GM18498 (cell line): ENCODE measurements around the gene PIK3CB.
A peak's percentile ranks its signal among the peaks of the same experiment; 100 is the strongest.

Source experiments
- ATAC-seq: cut with Tn5 transposase; IDR thresholded peaks from one replicate; pipeline ENCODE4 v1.9.1; 2021; ENCODE audit warnings: mild to moderate bottlenecking, moderate library complexity; ENCODE audit not compliant: unreplicated experiment

PIK3CB gene

GRCh38 chr3:138834596-138835396 is at the start of gene PIK3CB:
PIK3CB (minus strand) TSS chr3:138834928; CDS start chr3:138759343, 75,585 bp downstream.
- peak; percentile 95 for ATAC-seq

- ATAC-seq: no peak
Measured at GRCh38 chr3:138881233-138881632, 46.5 kb upstream of the PIK3CB start.

- no peak for ATAC-seq
Measured at GRCh38 chr3:138879541-138880380, 45.0 kb upstream of the PIK3CB start.

GRCh38 chr3:138877226-138877625 is 42.5 kb upstream of the PIK3CB start:
- ATAC-seq: no peak

- no peak for ATAC-seq
Measured at GRCh38 chr3:138875754-138876664, 41.3 kb upstream of the PIK3CB start.

GRCh38 chr3:138875096-138875753 is 40.5 kb upstream of the PIK3CB start:
- no peak for ATAC-seq

GRCh38 chr3:138873471-138874278 is 38.9 kb upstream of the PIK3CB start:
- no peak for ATAC-seq

- ATAC-seq: no peak
Measured at GRCh38 chr3:138872632-138873031, 37.9 kb upstream of the PIK3CB start.

GRCh38 chr3:138867996-138868395 is 33.3 kb upstream of the PIK3CB start:
- no peak for ATAC-seq

- ATAC-seq: no peak
Measured at GRCh38 chr3:138863776-138864113, 29.0 kb upstream of the PIK3CB start.

- ATAC-seq: no peak
Measured at GRCh38 chr3:138862924-138863775, 28.4 kb upstream of the PIK3CB start.

GRCh38 chr3:138862531-138862923 is 27.8 kb upstream of the PIK3CB start:
- ATAC-seq: no peak

- ATAC-seq: no peak
Measured at GRCh38 chr3:138861798-138862197, 27.1 kb upstream of the PIK3CB start.

GRCh38 chr3:138856799-138857198 is 22.1 kb upstream of the PIK3CB start:
- no peak for ATAC-seq

- no peak for ATAC-seq
Measured at GRCh38 chr3:138854940-138855339, 20.2 kb upstream of the PIK3CB start.

GRCh38 chr3:138854204-138854603 is 19.5 kb upstream of the PIK3CB start:
- ATAC-seq: no peak

GRCh38 chr3:138850151-138850550 is 15.4 kb upstream of the PIK3CB start:
- no peak for ATAC-seq

GRCh38 chr3:138849222-138849940 is 14.7 kb upstream of the PIK3CB start:
- ATAC-seq: no peak
